Mesothelial cell of epicardium (in vitro differentiated cells): Measurements from ENCODE around the gene GSS. TPM values are rescaled to one million over a fixed set of nuclear protein-coding genes. Genes with fewer than 3 reads are reported as not detected.

Source experiments
- DNase-seq, 2 experiments: peaks; one replicate each; pipeline ENCODE4 v3.0.0; 2021; ENCODE audit warnings: low spot score in 2 of 2; ENCODE audit not compliant: unreplicated experiment in 2 of 2
- H3K27ac Mint-ChIP-seq: 2 replicates; pipeline ENCODE4 v1.8.0; 2021; ENCODE audit warnings: mixed read lengths
- H3K27me3 Mint-ChIP-seq: 2 replicates; pipeline ENCODE4 v1.8.0; 2021; ENCODE audit warnings: low read depth, mixed read lengths
- H3K36me3 Mint-ChIP-seq: 2 replicates; pipeline ENCODE4 v1.8.0; 2021; ENCODE audit warnings: mixed read lengths
- H3K4me1 Mint-ChIP-seq: 2 replicates; pipeline ENCODE4 v1.8.0; 2021; ENCODE audit warnings: mixed read lengths
- H3K4me3 Mint-ChIP-seq: 2 replicates; pipeline ENCODE4 v1.8.0; 2021; ENCODE audit warnings: mild to moderate bottlenecking, moderate library complexity, mixed read lengths
- H3K9me3 Mint-ChIP-seq: 2 replicates; pipeline ENCODE4 v1.8.0; 2021; ENCODE audit warnings: mixed read lengths
- total RNA-seq: library from RNA; stranded (reverse); gene quantifications from 3 replicates; pipeline ENCODE4 v1.2.1, GENCODE V29; 2021
- TF ChIP-seq, protein P1 (sequence below): fragments of 200-600 bp; sonication (generic); IDR thresholded peaks from one replicate; pipeline ENCODE4 v1.5.0; 2021; ENCODE audit warnings: antibody characterized with exemption; ENCODE audit not compliant: unreplicated experiment

The GSS gene
- total RNA-seq, 1 donor from 2014 or later: 54.8 TPM

GRCh38 chr20:34927736-34928135 is 27.9 kb downstream of the GSS start:
- H3K36me3 Mint-ChIP-seq: peaks cover 36% of the 10 kb centered on the region
- TF ChIP-seq, protein P1, sequence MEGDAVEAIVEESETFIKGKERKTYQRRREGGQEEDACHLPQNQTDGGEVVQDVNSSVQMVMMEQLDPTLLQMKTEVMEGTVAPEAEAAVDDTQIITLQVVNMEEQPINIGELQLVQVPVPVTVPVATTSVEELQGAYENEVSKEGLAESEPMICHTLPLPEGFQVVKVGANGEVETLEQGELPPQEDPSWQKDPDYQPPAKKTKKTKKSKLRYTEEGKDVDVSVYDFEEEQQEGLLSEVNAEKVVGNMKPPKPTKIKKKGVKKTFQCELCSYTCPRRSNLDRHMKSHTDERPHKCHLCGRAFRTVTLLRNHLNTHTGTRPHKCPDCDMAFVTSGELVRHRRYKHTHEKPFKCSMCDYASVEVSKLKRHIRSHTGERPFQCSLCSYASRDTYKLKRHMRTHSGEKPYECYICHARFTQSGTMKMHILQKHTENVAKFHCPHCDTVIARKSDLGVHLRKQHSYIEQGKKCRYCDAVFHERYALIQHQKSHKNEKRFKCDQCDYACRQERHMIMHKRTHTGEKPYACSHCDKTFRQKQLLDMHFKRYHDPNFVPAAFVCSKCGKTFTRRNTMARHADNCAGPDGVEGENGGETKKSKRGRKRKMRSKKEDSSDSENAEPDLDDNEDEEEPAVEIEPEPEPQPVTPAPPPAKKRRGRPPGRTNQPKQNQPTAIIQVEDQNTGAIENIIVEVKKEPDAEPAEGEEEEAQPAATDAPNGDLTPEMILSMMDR: no peak
- H3K27ac Mint-ChIP-seq: peak overlapping the region; percentile 73
- no peaks in the 10 kb centered on the region for H3K9me3 Mint-ChIP-seq
- DNase-seq: no peak
- no peak overlapping the region for H3K4me3 Mint-ChIP-seq
- H3K4me1 Mint-ChIP-seq: peaks cover 21% of the 10 kb centered on the region
- no peaks in the 10 kb centered on the region for H3K27me3 Mint-ChIP-seq

- Mint-ChIP-seq H3K4me3 (no peak overlapping the region), H3K27ac (peak overlapping the region; percentile 73), H3K9me3 (no peaks in the 10 kb centered on the region), H3K36me3 (peaks cover 31% of the 10 kb centered on the region), H3K27me3 (no peaks in the 10 kb centered on the region), H3K4me1 (peaks cover 21% of the 10 kb centered on the region)
- no peak for DNase-seq
- TF ChIP-seq, protein P1: no peak
Observed at GRCh38 chr20:34926581-34926980, 29.0 kb downstream of the GSS start.

GRCh38 chr20:34925981-34926380 is 29.6 kb downstream of the GSS start:
- Mint-ChIP-seq H3K9me3 (no peaks in the 10 kb centered on the region), H3K36me3 (peaks cover 30% of the 10 kb centered on the region), H3K4me3 (no peak overlapping the region), H3K27ac (peak overlapping the region; percentile 3), H3K4me1 (peaks cover 21% of the 10 kb centered on the region), H3K27me3 (no peaks in the 10 kb centered on the region)
- no peak for DNase-seq
- TF ChIP-seq, protein P1: no peak

- no peaks in the 10 kb centered on the region for H3K27me3 Mint-ChIP-seq
- peaks cover 28% of the 10 kb centered on the region for H3K36me3 Mint-ChIP-seq
- H3K4me1 Mint-ChIP-seq: peaks cover 21% of the 10 kb centered on the region
- TF ChIP-seq, protein P1: no peak
- H3K9me3 Mint-ChIP-seq: no peaks in the 10 kb centered on the region
- H3K27ac Mint-ChIP-seq: no peak overlapping the region
- no peak for DNase-seq
- no peak overlapping the region for H3K4me3 Mint-ChIP-seq
Observed at GRCh38 chr20:34925341-34925740, 30.3 kb downstream of the GSS start.

DNA sequence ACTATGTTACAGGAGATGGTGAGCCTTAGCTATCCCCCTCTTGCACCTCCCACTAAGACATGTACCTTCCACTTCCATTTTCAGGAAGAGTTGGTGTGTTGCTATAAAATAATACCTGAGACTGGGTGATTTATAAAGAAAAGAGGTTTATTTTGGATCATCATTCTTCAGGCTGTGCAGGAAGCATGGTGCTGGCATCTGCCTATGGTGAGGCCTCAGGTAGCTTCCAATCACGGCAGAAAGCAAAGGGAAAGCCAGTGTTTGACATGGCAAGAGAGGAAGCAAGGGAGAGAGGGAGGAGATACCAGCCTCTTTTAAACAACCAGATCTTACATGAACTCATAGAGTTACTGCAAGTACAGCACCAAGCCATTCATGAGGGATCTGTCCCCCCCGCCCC is 32.2 kb downstream of the GSS start:
- Mint-ChIP-seq H3K4me1 (peaks cover 21% of the 10 kb centered on the region), H3K36me3 (peaks cover 21% of the 10 kb centered on the region), H3K27ac (no peak overlapping the region), H3K27me3 (no peaks in the 10 kb centered on the region), H3K9me3 (no peaks in the 10 kb centered on the region), H3K4me3 (no peak overlapping the region)
- no peak for DNase-seq
- TF ChIP-seq, protein P1: no peak
